Stimulated activated CD4-positive, alpha-beta T cell treated with anti-CD3 and anti-CD28 coated beads, TNF-alpha, amount 100 ng/mL, for 24 hours (primary cell): ENCODE data around the gene SLC51B.
A peak's percentile ranks its signal among the peaks of the same experiment; 100 is the strongest.
"Not testable (repeated sequence)": the region's sequence is repeated elsewhere in the genome, so short reads cannot be mapped to it uniquely, and the experiment has no call there.

Experiments
- DNase-seq, 3 experiments: peaks; one replicate each; pipeline ENCODE4 v3.0.0-alpha.2; 2020; ENCODE audit warnings: low read depth in 3 of 3

SLC51B gene

DNA sequence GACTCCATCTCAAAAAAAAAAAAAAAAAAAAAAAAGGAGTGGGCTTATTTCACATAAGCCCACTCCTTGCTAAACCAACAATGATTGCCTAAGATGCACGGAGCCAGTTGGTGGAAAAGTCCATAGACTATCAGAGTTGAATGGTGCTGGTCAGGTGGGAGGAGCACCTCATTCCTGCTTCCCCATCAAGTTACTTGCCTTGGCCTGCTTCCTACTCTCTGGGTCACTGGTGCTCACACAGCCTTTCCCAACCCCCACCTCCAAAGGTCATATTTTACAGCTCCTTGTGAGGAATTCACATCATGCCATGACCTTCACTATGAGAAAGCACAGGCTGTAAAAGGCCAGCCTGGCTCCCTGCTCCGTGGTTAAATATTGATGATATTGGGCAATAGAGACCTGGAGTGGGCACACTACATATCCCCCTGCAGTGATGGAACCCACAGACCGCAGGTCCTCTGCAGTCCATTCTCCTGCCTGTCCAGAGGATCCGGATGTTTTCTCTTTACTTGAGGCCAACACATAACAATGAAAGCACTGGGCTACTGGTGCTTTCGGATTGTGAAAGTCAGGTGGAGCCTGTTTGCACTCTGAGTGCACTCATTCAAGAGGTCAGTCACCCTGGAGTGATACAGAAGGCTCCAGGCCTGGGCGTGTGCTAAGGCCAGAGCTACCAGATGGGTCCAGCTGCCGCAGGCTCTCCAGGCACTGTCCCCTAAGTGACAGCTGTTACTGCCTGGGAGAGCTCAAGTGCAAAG is at the start of gene SLC51B:
TSS of gene SLC51B (plus strand) at position 664 of the 758 bp plus-strand sequence. CDS start 4,618 bp downstream, outside the sequence.
- no peak for DNase-seq

DNA sequence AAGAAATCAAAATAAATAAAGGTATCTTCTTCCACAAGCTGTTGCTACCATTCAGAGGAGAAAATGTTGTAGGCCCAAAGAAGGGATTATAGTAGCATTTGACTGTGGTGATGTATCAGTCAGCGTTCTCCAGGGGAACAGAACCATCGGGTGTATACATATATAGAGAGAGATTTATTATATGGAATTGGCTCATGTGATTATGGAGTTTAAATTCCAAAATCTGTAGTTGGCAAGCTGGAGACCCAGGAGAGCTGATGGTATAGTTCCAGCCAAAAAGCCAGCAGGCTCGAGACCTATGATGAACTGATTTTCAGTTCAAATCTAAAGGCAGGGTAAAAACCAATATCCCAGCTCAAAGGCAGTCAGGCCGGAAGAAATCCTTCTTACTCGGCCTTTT is 48.1 kb upstream of the SLC51B start:
- no peak for DNase-seq

DNA sequence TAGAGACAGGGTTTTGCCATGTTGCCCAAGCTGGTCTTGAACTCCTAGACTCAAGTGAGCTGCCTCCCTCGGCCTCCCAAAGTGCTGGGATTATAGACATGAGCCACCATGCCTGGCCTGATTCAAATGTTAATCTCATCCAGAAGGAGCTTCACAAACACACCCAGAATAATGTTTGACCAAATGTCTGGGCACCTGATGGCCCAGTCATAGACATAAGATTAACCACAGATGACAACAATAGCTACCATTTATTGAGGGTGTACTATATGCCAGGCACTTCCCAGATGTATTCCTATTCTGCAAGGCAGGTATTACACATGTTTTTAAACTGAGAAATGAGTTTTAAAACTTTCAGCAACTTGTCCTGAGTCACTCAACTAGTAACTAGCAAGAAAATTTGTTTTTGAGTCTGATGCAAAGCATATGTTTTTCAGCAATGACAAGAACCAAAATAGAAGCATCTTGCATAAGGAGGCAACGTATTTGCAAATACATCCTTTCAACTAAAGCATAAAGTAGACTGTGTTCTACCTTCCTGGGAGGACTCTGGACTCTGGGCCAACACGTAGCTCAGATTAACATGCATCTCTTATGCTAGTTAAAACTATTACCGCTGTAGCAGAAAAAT is 47.3 kb upstream of the SLC51B start:
- no peak for DNase-seq

DNA sequence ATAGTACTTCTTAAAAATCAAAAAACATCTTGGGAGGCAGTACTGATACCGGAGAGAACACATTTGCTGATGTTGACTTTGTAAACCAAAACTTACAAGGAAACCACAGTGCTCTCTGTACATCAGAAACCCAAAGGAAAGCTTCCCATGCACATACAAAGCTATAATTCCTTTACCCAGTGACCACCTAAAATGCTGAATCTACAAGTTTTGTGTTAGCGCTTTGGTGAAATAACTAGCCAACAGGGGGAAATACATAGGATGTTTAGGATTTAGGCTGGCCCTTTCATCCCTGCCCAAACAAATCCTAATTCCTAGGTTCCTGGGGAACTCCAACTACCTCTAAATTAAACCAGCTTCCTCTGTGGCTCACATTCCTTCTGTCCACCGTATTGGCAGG is 40.2 kb upstream of the SLC51B start:
- DNase-seq, result no peak

DNA sequence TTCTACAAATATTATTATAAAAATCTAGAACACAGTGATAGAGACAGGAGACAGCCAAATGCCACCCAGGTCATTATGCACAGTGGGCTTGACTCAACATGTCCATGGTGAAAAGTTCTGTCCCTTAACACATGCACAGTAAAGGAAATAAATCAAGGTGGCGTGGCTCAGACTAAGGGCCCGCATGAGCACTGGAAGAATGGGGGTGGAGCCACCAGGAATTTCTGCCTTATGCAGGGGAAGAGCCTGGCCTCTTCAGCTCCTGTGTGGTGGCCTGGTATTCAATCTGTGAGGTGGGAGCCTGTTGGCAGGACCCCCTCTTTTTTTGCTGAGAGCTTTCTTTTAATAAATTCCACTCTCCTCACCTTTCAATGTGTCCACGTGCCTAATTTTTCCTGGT is 38.3 kb upstream of the SLC51B start:
- no peak for DNase-seq

DNA sequence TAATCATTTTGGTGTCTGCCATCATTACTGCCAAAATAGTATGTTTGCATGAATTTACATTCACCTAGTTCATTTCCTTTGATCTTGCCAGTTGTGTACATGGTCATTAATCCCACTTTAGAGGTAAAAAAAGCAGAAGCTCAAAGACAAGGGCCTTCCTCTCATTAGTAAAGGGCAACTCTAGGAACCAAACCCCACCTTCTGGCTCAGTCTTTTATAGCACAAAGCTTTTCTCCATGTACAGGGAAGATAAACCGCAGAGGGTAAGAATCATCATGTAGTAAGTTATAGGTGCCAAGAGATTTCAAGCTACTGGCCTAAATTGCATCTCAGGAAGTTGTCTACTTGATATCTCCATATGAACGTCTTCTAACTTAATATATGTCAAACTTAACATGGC is 36.2 kb upstream of the SLC51B start:
- DNase-seq, result no peak

DNA sequence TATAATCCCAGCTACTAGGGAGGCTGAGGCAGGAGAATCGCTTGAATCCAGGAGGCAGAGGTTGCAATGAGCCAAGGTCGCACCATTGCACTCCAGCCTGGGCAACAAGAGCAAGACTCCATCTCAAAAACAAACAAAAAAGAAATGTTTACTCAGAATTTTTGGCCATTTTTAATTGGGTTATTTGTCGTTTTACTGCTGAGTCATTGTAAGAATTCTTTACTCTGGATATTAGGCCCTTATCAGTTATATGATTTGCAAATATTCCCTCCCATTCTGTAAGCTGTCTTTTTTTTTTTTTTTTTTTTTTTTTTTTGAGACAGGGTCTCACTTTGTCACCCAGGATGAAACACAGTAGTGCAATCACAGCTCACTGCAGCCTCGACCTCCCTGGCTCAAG is 34.0 kb upstream of the SLC51B start:
- DNase-seq, result not testable (repeated sequence)

DNA sequence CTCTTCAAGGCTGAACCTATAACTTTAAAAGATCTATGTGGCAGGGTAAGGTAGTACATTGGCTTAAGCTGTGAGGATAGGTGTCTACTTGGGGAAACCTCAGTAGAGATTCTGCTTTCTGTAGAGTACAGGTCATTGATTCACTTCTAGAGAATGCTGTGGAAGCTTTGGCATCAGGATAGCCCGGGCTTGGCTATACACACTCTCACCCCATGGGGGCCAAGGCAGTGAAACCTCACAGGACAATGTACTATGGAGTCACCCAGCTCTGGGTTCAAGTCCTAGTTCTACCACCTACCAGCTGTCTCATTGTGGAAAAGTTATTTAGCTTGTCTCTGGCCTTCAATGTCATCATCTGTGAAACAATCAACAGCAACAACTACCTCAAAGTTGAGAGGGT is 24.8 kb upstream of the SLC51B start:
- DNase-seq, result no peak

DNA sequence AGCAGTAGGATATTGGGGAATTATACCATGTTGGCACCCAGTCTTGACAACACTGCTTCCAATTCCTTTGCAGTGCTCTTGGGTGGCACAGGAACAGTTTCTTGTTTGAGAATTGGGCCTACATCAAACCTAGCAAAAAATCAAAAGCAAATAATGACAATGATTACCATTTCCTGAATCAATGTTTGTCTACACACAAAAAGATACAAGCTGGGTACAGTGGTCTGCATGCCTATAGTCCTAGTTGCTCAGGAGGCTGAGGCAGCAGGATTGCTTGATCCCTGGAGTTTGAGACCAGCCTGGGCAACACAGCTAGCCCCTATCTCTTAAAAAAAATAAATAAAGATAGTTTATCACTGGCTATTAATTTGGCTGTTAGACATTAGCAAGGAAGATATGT is 23.7 kb upstream of the SLC51B start:
- DNase-seq, result no peak

DNA sequence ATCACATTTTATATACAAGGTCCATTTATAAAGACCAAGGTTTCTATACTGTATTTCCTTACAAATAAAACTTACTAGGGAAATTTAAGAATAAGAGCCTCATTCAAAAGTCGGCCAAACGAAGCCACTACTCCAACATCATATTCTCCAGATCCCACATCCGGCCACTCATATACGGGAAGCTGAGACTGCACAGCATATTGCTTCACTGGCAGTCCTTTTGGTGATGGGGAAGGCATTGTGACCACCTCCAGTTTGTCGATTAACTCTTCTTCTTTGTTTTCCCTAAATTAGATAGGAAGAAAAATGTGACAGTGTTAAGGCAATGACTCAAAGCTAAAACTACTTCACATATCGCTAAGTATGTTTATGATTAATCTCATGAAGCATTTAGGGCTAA is 18.4 kb upstream of the SLC51B start:
- no peak for DNase-seq

DNA sequence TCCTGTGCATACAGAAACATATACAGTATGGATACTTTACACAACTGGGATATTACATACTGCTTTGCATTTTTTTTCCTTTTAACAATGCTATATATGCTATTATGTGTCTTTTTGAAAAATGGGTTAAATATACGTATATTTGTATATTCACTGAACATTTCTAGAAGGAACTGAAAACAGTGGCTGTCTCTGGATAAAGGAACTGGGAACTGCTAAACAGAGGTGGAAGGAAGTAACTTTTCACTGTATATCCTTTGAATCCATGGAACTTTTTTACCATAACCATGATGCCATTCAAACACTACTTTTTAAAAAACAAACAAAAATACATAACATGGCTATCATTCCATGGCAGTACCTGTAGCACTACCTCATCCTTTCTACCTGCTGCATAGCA is 17.6 kb upstream of the SLC51B start:
- DNase-seq, result no peak

DNA sequence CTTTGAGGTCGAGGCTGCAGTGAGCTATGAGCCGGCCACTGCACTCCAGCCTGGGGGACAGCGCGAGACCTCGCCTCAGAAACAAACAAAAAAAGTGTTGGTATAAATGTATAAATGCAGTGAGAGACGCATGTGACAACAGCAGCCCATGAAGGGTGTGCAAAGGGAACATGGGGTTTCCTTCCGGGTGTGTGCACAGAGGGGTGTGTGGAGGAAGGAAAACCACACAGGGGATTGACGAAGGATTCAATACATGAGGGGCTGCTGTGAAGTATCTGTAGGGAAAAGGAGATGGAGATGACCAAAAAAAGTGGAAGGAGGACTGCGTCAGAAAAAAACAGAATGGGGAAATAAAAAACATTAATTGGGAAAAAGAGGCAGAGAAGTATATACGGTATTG is 16.8 kb upstream of the SLC51B start:
- no peak for DNase-seq

DNA sequence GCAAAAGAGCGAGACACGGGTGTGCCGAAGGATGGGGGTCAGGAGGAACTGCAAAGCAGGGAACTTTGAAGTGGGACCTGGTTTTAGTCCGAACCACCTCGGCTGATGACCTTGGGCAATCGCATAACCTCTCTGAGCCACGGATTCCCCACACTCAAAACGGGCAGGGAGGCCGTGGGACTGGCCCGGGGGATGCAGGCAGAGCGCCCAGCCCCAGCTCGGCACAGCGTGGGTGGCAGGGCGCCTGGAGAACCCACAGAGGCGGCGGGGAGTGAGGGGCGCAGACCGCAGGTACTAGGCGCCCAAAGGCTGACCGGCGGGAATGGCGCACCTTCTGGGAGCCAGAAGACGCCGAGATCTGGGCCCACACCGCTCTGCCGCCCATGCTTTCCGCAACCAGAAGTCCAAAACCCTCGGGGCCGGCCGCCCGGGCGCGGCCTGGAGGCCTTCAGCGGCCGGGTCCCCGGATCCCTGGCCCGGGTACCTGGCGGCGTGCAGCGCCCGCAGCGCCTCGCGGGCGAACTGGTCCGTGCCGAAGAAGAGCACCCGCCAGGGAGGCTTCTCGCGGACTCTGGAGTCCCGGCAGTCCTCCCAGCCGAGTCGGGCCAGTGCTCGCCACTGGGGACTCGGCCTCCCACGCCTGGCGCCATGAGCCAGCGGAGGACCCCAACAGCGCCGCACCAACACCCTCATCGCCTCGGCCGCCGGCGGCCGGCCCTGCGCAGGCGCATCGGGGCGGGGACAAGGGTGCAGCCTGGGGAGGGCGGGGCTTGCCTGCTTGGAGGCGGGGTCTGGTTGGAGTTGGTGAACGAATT is 16.1 kb upstream of the SLC51B start, which contains the start of gene MTFMT:
TSS of gene MTFMT (minus strand) at position 719 of the 815 bp plus-strand sequence. CDS start at position 693, 26 bp downstream.
- peak; percentile 87 to 96 (median 89) for DNase-seq

DNA sequence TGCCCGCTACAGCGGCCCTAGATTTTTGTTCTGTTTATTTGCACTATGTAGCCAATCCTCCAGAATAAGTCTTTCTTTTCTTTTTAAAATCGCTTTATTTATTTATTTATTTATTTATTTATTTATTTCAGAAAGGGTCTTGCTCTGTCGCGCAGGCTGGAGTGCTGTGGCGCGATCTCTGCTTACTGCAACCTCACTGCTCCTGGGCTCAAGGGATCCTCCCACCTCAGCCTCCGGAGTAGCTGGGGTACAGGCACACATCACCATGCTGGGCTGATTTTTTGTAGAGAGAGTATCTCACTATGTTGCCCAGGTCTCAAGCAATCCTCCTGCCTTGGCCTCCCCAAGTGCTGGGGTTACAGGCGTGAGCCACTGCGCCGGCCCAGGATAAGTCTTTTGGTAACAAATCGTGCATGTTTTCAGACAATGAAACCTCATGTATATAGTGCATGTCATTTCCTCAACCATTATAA is 15.4 kb upstream of the SLC51B start:
- DNase-seq, result no peak

DNA sequence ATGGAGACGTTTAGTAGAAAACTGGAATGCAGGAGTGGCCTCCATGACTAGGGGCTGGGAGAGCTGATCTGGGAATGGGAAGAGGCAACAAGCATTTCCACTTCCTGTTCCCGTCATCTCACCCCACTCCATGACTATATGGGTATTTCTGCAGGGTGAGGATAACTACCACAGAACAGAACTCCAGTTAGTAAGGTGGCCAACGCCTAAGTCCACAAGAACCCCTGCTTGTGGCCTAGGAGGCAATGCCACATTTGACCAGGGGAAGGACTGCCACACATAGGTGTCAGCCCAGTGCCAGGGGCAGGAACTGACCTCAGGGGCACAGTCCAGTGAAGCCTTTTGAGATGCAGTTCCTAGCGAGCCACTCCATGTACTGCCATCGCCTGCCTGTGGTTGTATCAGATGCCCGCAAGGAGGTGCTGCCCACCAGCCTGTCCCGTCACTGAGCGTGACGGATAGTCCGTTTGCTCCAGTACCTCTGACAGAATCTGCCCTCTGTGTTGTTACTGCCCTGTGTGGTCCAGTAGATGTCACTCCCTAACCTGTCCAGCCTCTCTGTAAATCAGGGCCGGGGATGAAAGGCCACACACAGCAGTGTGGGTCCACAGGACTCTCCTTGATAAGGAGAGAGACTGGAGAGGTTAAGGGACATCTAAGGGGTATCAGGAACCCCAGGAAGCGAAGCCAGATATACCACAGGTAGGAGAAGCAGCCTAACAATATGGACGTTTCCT is 12.2 kb upstream of the SLC51B start:
- DNase-seq, result peak in 1 of 3 experiments; percentile 26

DNA sequence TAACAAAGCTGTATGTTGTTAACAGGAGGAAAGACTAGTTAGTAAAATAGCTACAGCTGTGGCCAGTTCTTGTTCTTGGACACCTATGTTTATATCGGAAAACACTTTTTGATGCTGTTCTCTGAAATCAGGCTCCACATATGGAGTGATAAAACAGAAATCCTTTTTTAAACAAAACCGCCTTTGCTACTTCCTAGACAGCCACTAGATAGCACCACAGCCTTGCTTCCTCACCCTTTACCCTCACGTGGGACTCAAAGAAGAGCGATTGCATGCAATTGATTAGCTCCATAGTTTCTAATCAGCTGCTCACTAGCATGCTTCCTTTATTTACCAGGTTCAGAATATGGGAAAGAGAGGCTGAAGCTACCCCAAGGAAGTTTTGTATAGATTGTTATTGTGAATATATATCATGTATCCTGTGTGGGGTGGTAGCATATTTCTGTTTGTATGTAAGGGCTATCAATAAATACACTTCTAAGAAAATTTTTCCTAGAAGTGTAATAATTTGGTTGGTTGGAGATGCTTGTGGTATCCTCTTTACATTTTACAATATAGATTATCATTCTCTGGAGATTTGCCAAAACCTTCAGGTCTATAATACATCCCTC is 11.4 kb upstream of the SLC51B start:
- no peak for DNase-seq

DNA sequence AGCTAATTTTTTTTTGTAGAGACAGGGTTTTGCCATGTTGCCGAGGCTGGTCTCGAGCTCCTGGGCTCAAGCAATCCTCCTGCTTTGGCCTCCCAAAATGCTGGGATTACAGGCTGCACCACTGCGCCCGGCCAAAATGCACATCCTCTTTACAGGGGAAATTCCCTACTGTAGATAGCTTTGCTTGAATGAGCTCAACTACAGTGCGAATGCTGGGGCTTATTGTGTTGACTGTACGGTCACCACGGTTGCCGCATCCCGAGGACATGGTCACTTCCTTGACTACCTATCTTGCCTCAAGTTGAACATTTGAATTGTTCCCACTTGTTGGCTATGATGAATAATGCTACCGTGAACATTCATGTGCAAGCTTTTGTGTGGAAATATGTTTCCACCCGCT is 10.5 kb upstream of the SLC51B start:
- DNase-seq, result no peak

DNA sequence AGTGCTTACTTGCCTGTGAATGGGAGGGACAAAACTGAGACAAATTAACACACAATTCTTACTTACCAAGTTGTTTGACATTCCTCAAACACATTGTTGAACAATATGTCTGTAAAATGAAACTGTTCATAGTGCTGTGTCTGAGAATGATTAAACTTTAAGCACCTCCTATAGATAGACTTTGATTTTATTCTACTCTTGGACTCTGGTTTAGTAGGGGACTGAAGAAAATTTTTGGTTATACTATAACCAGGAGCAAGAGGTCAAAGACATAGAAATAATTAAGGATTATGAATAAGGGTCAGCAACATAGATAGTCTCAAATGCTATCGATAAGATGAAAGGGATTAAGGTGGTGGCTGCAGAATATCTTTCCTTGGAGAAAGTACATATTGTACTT is 7.9 kb upstream of the SLC51B start:
- DNase-seq, result no peak

DNA sequence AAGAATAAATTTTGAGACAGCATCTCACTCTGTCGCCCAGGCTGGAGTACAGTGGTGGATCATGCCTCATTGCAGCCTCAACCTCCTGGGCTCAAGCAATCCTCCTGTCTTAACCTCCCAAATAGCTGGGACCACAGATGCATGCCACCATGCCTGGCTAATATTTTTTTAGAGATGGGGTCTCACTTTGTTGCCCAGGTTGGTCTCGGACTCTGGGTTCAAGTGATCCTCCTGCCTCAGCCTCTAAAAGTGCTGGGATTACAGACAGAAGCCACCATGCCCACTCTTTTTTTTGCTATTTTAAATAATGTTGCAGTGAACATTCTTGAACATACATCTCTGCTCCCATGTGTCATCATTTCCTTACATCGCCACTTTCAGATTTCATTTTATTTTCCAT is 6.8 kb upstream of the SLC51B start:
- no peak for DNase-seq

DNA sequence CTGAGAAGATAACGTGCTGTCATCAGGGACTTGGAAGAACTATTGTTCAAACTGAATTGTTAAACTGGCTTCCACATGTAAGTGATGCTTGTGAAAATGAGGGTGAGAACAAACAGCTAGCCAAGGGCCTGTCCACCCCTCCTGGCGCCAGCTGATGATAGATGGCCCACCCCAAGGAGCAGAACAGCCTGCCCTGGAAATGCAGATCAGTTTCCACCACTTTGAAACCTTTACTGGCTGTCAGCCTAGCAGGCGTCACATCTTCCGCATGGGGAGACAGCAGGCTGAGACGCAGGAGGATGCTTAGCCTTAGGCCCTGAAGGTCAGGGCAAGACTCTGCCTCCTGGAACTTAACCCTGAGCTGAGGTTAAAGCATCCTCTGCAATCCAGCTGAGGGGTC is 6.4 kb upstream of the SLC51B start:
- DNase-seq, result no peak

DNA sequence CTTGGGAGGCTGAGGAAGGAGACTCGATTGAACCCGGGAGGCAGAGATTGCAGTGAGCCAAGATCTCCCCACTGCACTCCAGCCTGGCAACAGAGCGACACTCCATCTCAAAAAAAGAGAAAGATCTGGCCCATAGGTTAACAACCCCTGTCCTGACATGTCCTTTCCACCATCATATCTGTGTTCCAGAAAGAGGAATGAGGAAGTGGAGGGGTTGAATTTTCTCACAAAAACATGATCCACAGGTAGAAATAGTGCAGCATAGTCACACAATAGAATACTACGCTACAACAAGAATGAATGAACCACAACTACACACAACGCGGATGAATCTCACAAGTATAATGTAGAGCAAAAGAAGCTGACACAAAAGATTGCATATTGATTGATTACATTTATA is 4.7 kb upstream of the SLC51B start:
- DNase-seq, result no peak
